Coronary artery (tissue), 2 donors: Measurements from ENCODE around the gene DSCAM.
A peak's percentile ranks its signal among the peaks of the same experiment; 100 is the strongest.

ENCODE experiments used
- DNase-seq: peaks from one replicate; pipeline ENCODE4 v3.0.0-alpha.2; 2017; ENCODE audit warnings: low spot score
- H3K27ac ChIP-seq, 2 donors: fragments of 200-600 bp; sonication (generic); one replicate each; pipeline ENCODE4 v1.5.1; 2016 to 2019
- H3K4me3 ChIP-seq: fragments of 200-600 bp; sonication (generic); 2 replicates; pipeline ENCODE4 v1.5.1; 2016; ENCODE audit warnings: mild to moderate bottlenecking, moderate library complexity
- TF ChIP-seq, protein P1 (sequence below): fragments of 200-600 bp; sonication (generic); IDR thresholded peaks from one replicate; pipeline ENCODE4 v1.5.1; 2019; ENCODE audit warnings: antibody characterized with exemption

DSCAM gene

DNA sequence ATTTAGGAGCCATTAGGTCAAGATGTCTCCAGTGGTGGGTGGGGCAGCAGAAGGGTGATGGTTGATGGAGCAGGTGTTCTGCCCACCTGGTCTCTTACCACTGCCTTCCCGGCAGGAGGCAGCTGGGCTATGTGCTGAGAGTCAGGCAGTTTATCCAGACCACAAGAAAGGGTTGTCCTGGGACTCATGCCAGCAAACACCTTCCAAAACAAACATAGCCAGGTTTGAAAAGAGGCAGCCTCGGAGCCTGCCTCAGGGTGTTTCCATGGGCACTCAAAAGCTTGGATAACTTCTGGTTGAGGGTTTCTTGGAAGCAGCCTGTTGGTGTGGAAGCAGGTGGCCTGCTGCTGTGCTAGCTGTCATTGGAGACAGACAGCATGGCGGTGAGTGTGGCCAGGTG is 792.6 kb downstream of the DSCAM start:
- Histone ChIP-seq H3K4me3 (no peak overlapping the region), H3K27ac (peak overlapping the region; percentile 21 to 64)
- TF ChIP-seq, protein P1, sequence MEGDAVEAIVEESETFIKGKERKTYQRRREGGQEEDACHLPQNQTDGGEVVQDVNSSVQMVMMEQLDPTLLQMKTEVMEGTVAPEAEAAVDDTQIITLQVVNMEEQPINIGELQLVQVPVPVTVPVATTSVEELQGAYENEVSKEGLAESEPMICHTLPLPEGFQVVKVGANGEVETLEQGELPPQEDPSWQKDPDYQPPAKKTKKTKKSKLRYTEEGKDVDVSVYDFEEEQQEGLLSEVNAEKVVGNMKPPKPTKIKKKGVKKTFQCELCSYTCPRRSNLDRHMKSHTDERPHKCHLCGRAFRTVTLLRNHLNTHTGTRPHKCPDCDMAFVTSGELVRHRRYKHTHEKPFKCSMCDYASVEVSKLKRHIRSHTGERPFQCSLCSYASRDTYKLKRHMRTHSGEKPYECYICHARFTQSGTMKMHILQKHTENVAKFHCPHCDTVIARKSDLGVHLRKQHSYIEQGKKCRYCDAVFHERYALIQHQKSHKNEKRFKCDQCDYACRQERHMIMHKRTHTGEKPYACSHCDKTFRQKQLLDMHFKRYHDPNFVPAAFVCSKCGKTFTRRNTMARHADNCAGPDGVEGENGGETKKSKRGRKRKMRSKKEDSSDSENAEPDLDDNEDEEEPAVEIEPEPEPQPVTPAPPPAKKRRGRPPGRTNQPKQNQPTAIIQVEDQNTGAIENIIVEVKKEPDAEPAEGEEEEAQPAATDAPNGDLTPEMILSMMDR: no peak
- no peak for DNase-seq

DNA sequence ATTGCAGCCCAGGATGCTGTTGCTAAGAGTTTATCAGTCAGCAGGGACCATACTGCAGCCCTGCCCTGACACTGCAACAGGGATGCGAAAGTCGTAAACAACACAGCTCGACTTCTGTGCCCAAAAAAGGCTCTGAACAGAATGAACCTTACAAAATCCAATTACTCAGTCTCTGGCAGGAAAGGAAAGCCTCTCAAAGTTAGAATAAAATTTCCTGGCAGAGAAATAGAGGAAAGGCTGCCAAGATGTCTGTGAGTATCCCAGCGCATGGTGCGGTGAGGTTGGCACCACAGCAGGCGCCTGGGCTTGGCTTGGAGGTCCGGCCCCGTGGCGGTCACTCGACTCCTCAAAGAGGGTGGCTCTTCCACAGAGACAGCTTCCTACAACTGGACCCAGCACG is 794.0 kb downstream of the DSCAM start:
- H3K4me3 ChIP-seq: no peak overlapping the region
- TF ChIP-seq, protein P1: no peak
- peak overlapping the region; percentile 59 to 68 for H3K27ac ChIP-seq
- no peak for DNase-seq

DNA sequence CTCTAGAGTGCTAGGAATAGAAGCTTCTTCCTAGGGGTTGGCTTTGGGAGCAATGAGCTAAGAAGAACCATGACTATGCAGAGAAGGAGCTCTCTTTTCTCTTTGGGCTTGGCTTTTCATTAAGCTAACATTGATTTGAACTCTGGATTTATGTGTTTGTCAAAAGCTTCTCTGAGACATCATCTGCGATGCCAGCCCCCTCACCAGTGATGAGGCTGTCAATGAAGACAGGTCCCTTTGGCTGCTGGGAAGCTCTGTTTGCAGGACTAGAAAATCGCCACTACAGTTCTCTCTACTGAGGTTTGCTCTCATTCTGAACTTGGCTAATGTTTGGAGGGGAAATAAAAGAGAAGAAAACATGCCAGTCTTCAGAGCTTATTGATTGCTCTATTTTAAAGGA is 794.7 kb downstream of the DSCAM start:
- Histone ChIP-seq H3K4me3 (no peak overlapping the region), H3K27ac (peak overlapping the region; percentile 59 to 68)
- no peak for DNase-seq
- TF ChIP-seq, protein P1: no peak

DNA sequence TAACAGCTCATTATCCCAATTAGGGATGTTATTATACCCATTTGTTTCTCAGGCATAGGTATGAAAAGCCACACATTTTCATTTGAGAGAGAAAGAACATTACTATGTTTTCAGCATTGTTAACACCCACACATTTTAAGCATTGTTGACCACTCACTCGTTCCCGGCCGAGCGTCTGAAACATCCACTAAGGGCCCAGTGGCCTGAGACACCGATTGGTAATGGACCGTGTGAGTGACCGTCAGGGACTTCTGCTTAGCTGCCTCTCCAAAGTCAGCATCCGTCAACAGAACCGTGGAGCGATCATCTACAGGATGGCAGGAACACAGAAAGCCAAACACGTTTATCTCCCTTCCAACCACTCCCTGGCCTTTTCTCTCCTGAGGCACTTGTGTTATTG is 795.2 kb downstream of the DSCAM start:
- TF ChIP-seq, protein P1: no peak
- peak overlapping the region; percentile 59 to 68 for H3K27ac ChIP-seq

DNA sequence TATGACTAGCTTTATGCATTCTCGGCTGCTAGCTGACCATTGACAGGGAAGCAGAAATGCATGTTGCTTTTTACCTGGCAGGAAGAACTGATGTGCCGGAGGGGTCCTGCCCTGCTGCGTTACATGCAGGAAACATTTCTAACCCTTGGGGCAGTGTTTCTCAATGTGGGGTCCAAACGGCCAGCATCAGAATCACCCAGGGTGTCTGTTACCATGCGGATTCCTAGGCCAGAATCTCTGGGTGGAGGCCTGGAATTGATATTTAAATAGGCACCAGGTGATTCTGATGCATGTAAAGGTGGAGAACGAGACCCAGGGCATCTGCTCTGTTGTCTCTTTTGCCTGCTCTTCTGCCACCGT is 797.0 kb downstream of the DSCAM start:
- DNase-seq: no peak
- Histone ChIP-seq H3K4me3 (peak overlapping the region; percentile 1), H3K27ac (peak overlapping the region in 1 of 2 donors; percentile 33)
- TF ChIP-seq, protein P1: no peak

More for the DNA sequence above, 795.2 kb downstream of the DSCAM start:
- no peak overlapping the region for H3K4me3 ChIP-seq
- no peak for DNase-seq

DNA sequence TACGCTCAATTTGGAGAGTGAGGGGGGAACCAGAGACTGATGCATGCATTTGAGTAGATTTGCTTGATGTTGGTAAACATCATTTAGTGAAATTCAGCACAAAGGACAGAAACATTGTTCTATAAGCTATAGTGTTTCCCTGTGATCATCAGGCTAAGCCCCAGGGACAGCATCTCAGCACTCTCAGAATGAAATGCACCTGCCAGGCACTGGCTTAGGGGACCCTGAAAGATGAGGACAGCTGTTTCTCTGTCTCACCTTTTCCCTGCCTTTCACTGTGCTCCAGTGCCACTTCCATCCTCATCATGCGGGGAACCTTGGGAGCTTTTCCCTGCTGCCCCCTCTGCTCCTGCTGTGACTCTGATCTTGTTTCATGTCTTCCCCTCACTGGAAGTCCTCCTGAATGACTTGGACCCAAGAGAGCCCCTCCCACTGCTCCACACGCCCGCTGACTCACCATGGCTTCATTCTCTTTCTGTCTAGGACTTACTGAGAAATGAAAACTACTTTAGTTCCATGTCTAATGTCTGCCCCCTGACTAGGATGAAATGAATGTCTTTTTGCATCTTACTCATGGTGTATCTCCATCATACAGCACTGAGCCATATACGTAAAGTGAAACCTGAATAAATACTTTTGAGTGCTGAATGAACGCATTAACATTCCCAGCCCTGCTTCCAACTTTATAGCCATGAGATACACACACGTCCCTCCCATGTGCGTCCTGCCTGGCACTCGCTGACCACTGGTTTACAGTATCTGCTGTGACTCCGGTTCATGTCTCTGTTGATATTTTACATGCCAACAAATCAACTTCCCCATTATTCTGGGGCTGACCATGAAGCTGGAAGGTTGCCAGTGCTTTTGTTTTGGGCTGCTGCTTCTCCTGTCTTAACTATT is 797.7 kb downstream of the DSCAM start:
- no peak for DNase-seq
- H3K27ac ChIP-seq: peak overlapping the region in 1 of 2 donors; percentile 64
- TF ChIP-seq, protein P1: no peak
- peak overlapping the region; percentile 1 for H3K4me3 ChIP-seq
